ENCODE results near the gene WDR41.
"Not testable (repeated sequence)": the region's sequence is repeated elsewhere in the genome, so short reads cannot be mapped to it uniquely, and the experiment has no call there.

The WDR41 gene

GRCh38 chr5:77402796-77403195 is 89.3 kb downstream of the WDR41 start:
- DNase-seq (ENCODE audit: low spot score), result no peak

GRCh38 chr5:77400645-77401044 is 91.5 kb downstream of the WDR41 start:
- no peak for DNase-seq (ENCODE audit: low spot score)

- DNase-seq (ENCODE audit: low spot score), result no peak
These were observed 93.2 kb downstream of the WDR41 start for GRCh38 chr5:77398896-77399295.

GRCh38 chr5:77398458-77398857 is 93.7 kb downstream of the WDR41 start:
- DNase-seq (ENCODE audit: low spot score), result no peak

GRCh38 chr5:77397686-77398292 is 94.3 kb downstream of the WDR41 start:
- no peak for DNase-seq (ENCODE audit: low spot score)

- no peak for DNase-seq (ENCODE audit: low spot score)
These were observed 96.1 kb downstream of the WDR41 start for GRCh38 chr5:77396017-77396416.

- peak; percentile 31 for DNase-seq (ENCODE audit: low spot score)
These were observed 97.9 kb downstream of the WDR41 start for GRCh38 chr5:77394064-77394715.

GRCh38 chr5:77391240-77391765 is 100.8 kb downstream of the WDR41 start:
- no peak for DNase-seq (ENCODE audit: low spot score)

- peak; percentile 76 for DNase-seq (ENCODE audit: low spot score)
These were observed 101.3 kb downstream of the WDR41 start for GRCh38 chr5:77390795-77391194.

GRCh38 chr5:77390221-77390620 is 101.9 kb downstream of the WDR41 start:
- no peak for DNase-seq (ENCODE audit: low spot score)

GRCh38 chr5:77389746-77390145 is 102.4 kb downstream of the WDR41 start:
- no peak for DNase-seq (ENCODE audit: low spot score)

GRCh38 chr5:77386340-77386739 is 105.8 kb downstream of the WDR41 start:
- not testable (repeated sequence) for DNase-seq (ENCODE audit: low spot score)

- not testable (repeated sequence) for DNase-seq (ENCODE audit: low spot score)
These were observed 108.8 kb downstream of the WDR41 start for GRCh38 chr5:77383336-77383735.

Measured in kidney tubule cell (primary cell).